ENCODE results near the gene CRY2.
"Not testable (repeated sequence)": the region's sequence is repeated elsewhere in the genome, so short reads cannot be mapped to it uniquely, and the experiment has no call there.

Gene CRY2

DNA sequence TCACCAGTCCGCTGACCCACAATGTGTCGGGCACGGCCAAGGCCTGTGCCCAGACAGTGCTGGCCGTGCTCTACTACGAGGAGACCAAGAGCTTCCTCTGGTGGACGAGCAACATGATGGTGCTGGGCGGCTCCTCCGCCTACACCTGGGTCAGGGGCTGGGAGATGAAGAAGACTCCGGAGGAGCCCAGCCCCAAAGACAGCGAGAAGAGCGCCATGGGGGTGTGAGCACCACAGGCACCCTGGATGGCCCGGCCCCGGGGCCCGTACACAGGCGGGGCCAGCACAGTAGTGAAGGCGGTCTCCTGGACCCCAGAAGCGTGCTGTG lies 36.2 kb upstream of the CRY2 start:
- DNase-seq (ENCODE audit: extremely low read depth in 1 of 2, low read depth in 1 of 2), result no peak

DNA sequence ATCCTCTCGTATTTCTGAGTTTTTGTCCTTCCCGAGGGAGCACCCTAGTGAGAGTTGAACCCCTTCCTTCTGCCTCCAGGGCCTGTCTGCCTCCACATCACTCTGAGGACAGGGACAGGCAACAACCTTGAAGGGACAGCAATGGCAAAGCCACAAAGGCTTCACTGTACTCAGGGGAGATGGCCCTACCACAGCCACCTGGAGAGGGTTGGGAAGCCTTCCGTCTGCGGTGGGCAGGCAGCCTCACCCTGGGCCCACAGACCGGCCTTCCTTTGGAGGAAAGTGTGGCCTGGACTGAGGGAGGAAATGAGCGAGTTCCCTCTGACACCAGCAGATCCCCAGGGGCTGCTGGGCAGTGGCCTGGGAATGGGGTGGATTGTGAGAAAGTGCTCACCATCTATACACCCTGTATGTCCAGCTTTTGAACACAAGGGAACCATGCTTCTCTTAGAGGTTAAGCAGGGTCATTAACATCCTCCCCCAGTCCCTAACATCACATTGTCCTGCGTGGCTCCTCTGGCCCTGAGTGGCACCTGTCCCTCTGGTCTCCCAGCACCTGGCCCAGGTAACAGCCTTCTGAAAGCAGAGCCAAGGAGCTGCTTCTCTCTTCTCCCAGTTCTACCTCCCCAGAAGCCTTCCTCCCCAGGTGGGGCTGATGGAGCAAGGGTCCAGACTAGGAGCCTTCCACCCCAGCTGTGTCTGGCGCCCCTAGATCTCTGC lies 35.5 kb upstream of the CRY2 start:
- no peak for DNase-seq (ENCODE audit: extremely low read depth in 1 of 2, low read depth in 1 of 2)

DNA sequence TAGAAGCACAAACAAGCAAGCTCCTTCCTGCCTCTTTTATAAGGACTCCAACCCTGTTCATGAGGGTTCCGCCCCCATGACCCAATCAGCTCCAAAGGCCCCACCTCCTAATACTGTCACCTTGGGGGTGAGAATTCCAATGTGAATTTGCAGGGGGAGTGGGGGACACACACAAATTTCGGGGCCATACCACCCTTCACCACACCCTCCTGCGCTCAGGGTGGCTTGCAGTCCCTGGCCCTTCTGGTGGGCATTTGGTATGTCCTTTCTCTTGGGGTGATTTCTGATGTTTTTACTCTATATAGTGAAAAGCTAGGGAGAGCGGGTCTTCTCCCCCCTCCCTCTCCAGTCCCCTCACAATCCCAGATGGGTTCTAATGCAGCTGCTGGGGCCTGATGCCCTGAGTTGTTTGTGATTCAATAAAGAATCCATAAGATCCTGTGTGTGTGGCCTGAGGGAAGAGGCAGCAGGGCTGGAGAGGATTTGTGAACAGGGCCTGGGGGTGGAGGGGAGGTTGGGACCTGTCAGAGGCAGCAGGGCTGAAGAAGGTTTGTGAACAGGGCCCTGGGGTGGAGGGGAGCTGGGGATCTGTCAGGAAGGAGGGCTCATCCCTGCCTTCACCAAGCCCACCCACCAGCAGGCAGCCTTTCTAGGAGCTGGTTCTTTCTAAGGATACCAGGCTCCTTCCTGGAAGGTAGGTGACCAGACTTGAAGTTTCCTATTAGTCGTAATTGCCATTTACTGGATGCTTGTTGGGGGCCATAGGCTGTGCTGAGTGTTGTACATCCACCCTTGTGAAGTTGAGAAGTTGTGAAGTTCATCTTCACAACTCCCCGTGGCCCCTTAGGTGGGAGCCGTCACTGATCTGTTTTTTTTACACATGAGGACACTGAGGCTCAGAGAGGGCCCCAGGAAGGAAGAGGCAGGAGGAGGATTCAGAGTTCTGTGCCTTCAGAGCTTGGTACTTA lies 34.4 kb upstream of the CRY2 start:
- DNase-seq (ENCODE audit: extremely low read depth in 1 of 2, low read depth in 1 of 2), result no peak

DNA sequence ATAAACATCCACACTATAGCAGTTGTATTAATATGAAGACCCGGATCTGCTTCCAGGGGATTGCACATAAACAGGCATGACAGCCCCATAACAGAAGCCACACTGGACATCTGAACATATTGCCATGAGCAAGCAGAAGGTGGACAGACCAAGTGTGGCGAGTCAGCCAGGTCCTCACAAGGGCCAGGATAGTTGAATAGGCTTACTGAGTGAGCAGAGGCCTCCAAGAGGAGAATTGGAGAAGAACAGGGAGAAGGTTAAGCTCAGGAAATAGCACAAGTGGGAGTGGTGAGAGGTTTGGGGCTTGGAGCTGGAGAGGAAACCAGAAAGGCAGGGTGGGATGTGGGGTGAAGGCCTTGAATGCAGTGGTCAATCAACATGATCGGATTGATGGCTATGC lies 31.5 kb upstream of the CRY2 start:
- DNase-seq (ENCODE audit: extremely low read depth in 1 of 2, low read depth in 1 of 2), result no peak

DNA sequence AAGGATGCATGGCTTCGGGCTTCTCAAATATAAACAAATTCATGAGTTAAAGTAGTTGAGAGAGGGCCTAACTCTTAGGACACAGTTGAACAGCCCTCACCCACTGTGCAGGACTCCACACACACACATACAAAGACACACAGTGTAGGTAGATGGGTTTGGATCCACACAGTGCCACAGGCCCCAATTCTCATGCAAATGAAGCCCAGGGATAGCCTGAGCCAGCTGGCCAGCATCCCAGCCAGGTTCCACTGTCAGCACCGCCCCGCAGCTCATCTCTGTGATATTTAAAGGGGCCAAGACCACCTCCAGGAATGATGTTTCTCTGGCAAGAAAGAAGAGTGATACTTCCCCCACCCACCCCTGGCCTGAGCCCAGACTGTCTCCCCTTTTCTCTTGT lies 30.7 kb upstream of the CRY2 start:
- no peak for DNase-seq (ENCODE audit: extremely low read depth in 1 of 2, low read depth in 1 of 2)

DNA sequence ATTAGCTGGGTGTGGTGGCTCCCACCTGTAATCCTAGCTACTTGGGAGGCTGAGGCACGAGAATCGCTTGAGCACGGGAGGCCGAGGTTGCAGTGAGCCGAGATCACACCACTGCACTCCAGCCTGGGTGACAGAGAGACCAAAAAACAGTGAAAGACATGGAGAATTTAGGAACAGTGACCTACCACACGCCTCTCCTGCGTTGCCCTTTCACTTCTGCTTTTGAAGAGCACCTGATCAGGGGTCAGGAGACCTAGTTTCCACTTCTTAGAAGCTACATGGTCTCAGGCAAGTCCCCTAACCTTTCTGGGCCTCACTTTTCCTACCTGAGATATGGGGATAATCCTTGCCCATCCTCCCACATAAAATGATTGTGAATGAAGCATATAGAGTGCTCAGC lies 30.1 kb upstream of the CRY2 start:
- no peak for DNase-seq (ENCODE audit: extremely low read depth in 1 of 2, low read depth in 1 of 2)

DNA sequence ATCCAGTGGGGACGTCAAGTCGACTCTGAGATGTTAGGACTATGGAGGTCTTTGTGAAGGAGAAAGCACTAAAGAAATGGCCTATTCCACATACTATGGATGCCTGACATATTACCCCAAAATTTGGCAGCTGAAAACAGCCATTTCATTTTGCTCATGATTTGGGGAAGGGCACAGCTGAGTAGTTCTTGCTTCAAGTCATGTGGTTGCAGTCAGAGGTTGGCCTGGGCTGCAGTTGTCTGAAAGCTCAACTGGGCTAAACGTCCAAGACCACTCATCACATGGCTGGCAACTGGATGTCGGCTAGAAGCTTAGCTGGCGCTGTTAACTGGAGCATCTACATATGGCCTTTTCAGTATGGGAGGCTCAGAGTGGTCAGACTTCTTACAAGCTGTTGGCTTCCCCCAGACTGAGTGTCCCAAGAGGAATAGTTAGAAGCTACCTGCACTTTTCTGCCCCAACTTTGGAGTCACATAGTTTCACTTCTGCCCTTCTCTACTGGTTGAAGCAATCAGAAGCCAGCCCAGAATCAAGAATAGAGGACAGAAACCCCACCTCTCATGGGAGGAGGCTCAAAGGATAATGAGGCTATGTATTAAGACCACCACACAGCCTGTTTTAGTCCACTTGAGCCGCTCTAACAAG lies 28.2 kb upstream of the CRY2 start:
- no peak for DNase-seq (ENCODE audit: extremely low read depth in 1 of 2, low read depth in 1 of 2)

DNA sequence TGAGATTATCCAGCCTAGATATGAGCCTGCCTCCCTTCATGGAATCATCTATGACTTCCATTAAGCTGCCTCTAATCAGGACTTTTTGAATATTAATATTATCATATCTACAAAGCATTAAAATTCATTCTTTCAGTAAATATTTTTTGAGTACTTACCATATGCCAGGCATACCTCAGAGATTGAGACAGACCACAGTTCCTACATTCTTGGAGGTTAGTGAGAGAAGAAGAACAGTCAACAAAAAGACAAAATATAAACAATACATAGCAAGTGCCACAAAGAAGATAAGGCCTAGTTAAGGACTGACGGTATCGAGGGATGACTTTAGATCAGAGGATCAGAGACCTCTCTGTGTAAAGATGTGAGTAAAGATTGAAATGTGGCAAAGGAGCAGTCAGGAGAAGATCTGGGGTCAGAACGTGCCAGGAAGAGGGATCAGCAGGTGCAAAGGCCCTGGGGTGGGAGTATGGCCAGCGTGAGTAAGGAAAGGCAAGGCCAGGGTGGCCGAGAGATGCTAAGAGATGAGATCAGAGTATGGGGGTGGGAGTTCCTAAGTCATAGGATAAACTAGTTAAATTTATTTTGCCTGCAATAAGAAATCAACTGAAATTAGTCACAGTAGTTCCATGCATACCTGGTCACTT lies 26.9 kb upstream of the CRY2 start:
- no peak for DNase-seq (ENCODE audit: extremely low read depth in 1 of 2, low read depth in 1 of 2)

DNA sequence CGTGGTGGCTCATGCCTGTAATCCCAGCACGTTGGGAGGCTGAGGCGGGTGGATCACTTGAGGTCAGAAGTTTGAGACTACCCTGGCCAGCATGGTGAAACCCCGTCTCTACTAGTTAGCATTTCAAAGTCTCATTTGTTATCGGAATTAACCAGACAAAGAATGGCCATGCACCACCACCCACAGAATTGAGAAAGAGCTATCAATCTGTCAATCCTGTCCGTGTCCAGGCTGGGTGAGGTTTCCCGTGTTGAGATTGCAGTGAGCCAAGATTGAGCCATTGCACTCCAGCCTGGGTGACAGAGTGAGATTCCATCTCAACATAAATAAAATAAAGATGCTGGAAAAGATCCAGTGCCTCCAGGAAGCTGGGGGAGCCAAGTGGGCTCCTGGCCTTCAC lies 20.8 kb upstream of the CRY2 start:
- not testable (repeated sequence) for DNase-seq (ENCODE audit: extremely low read depth in 1 of 2, low read depth in 1 of 2)

DNA sequence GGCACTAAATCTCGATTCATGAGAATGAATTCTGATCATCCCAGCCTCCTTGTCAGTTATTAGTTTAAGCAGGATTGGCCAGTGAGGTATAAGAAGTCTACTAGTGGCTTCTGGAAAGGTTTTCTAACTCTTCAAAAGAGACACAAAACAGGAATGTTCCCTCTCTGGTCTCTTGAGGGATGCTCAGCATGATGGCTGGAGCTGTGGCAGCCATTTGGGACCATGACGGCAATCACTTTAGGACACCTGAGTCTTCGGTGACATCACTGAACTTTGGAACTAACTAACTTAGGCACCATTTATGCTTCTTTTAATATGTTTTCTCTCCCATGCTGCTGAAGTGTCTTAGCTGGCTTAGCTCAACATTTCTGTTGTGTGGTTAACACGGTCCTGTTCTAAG lies 20.2 kb upstream of the CRY2 start:
- no peak for DNase-seq (ENCODE audit: extremely low read depth in 1 of 2, low read depth in 1 of 2)

DNA sequence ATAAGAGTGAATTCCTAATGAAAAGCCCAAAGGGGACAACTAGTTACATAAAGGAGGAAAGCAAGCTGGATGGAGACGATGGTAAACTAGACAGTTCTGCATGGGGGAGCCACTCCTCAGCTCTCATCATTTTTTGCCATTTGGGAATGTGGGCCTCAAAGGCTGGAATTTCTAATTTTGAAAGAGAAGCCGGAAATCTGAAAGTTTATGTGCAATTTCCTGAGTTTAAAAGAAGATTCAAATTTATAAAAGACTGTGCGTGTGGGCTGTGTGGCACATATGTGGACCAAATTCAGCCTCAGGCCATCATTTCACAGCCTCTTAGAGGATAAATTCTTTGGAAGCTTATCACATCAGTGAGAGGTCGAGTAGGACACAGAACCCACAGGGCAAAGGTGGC lies 18.3 kb upstream of the CRY2 start:
- no peak for DNase-seq (ENCODE audit: extremely low read depth in 1 of 2, low read depth in 1 of 2)

DNA sequence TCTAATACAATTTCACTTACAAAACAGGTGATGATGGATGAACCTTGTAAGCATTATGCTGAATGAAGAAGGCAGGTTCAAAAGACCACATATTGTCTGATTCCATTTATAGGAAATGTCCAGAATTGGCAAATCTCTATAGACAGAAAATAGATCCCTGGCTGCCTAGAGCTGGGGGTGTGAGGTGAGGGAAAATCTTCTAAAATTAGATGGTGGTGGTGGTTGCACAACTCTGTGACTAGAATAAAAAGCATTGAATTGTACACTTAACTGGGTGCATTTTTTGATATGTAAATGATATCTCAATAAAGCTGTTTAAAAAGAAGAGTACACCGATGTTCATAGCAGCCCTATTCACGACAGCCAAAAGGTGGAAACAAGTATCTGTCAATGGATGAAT lies 16.7 kb upstream of the CRY2 start:
- DNase-seq (ENCODE audit: extremely low read depth in 1 of 2, low read depth in 1 of 2), result no peak

DNA sequence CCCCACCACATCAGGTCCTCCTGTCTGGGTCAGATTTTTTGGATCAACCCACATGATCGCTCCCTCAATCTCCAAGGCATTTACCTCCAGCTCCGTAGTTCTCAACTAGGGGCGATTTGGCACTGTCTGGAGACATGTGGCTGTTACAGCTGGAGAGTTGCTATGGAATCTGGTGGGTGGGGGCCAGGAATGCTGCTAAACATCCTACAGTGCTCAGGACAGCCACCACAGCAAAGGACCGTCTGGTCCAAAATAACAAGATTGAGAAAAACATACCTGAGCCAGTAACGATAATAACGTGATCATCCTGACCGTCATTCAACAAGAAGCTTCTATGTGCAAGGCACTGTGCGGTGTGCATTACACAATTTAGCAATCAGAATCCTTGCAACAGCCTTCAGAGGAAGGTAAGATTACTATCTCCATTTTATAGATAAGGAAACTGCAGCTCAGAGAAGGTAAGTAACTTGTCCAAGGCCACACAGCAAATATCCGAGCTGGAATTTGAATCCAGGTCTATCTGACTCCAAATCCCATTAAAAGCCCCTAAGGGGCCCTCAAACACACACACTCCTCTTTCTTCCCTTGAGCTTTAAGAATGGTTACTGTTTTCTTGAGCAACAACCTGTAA lies 14.3 kb upstream of the CRY2 start:
- DNase-seq (ENCODE audit: extremely low read depth in 1 of 2, low read depth in 1 of 2), result no peak

DNA sequence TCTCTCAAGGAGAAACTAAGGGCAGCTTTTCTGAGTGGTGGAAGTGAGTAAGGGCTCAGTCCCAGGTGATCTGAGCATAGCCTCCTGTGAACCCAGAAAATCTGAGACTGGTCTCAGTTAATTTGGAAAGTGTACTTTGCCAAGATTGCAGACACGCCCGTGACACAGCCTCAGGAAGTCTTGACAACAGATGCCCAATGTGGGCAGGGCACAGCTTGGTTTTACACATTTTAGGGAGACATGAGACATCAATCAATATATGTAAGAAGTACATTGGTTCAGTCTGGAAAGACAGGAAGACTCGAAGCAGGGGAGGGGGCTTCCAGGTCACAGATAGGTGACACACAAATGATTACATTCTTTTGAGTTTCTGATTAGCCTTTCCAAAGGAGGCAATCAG lies 13.5 kb upstream of the CRY2 start:
- DNase-seq (ENCODE audit: extremely low read depth in 1 of 2, low read depth in 1 of 2), result no peak

DNA sequence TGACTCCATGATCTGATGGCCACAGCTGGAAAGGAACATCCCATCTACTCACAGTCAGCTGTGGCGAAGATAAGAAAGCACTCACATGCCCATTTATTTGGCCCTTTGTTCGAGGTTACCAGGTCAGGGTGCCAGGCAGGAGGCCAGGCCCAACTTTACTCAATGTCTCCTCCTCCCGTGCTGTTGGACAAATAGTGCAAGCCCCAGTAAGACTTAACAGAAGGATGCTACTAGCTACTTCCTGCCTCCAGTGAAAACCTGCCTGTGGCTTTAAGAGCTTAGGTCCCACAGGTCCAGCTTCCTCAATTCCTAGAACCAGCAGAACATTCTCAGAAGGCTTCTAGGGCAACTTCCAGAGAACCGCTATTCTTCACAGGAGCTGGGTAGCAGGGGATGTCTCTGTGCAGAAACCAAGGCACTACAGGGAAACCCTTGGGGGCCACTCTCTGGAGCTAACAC lies 12.9 kb upstream of the CRY2 start:
- DNase-seq (ENCODE audit: extremely low read depth in 1 of 2, low read depth in 1 of 2), result no peak

DNA sequence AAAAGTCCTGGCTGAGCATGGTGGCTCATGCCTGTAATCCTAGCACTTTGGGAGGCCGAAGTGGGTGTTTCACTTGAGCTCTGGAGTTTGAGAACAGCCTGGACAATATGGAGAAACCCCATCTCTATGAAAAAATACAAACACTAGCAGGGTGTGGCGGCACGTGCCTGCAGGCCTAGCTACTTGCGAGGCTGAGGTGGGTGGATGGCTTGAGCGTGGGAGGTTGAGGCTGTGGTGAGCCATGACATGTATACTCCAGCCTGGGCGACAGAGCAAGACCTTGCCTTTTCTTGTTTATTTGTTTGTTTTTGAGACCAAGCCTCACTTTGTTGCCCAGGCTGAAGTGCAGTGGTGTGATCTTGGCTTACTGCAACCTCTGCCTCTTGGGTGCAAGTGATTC lies 8.1 kb upstream of the CRY2 start:
- no peak for DNase-seq (ENCODE audit: extremely low read depth in 1 of 2, low read depth in 1 of 2)

DNA sequence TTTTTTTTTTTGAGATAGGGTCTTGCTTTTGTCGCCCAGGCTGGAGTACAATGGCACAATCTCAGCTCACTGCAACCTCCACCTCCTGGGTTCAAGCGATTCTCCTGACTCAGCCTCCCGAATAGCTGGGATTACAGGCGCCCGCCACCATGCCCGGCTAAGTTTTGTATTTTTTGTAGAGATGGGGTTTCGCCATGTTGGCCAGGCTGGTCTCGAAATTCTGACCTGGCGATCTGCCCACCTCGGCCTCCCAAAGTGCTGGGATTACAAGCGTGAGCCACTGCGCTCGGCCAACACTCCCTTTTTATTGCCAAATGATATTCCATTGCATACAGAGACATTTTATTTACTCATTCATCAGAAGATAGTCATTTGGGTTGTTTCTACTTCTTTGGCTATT lies 7.0 kb upstream of the CRY2 start:
- DNase-seq (ENCODE audit: extremely low read depth in 1 of 2, low read depth in 1 of 2), result not testable (repeated sequence)

DNA sequence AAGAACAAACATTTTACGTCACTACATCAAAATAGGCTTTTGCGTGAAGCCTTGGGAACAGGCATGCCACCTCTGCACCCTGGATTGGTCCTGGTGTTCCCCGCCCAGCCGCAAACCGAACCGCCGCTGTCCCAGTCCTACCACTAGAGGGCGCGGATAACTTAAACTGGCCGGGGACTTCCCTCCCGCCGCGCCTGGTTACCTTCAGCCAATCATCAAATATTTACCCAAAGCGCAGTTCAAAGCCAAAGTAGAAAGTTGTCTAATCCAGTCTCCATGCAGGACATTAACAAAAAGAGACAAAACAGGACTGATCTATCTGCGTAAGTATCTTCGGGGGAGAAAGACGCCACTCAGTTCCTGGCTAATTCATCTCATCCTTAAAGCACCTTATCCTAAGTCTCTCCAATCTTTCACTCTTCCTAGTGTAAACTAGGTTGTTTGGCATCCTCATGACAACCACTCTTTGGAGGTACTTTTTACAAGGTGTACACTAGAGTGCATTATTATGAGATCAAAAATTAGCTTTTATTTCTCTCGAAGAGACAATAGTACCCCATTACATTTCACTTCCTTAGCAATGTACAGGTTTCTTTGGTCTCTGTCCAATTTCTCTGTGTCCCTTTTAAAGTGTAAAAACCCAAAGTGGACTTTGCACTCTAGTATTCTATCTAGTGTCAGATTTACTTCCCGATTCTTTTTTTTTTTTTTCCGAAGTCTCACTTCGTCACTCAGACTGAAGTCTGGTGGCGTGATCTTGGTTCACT lies 3.9 kb upstream of the CRY2 start:
- peak; percentile 73 to 84 for DNase-seq (ENCODE audit: extremely low read depth in 1 of 2, low read depth in 1 of 2)

DNA sequence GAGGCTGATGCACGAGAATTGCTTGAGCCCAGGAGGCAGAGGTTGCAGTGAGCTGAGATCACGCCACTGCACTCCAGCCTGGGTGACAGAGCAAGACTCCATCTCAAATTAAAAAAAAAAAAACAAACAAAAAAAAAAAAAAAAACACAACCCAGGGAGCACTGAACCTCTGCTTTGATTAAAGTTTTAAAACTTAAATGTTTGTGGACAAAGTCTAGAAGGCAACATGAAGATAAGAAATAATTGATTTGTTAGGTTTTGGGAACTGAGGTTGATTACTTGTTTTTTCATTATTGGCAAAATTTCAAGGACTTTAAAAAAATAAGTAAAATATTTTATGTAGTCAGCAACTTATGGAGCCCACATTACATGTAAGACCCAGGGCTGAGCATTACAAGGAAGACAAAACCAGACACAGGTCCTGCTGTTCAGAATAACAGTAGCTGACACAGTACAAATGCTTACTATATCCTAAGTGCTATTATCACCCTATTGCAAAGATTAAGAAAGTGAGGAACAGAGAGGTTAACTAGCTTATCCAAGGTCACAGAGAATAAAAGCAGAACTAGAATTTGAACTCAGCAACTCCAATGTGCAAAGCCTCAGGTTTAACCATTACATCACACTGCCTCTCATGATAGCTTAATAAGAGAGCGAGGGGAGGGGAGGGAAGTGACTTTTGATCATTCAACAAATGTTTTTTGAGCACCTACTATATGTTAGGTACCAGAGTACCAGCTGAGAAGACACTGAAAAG lies 2.3 kb upstream of the CRY2 start:
- DNase-seq (ENCODE audit: extremely low read depth in 1 of 2, low read depth in 1 of 2), result no peak
